HG02884 (cell line): Measurements from ENCODE around the gene FN3K.

Experiments
- ATAC-seq: cut with Tn5 transposase; IDR thresholded peaks from one replicate; pipeline ENCODE4 v1.9.1; 2021; ENCODE audit warnings: mild to moderate bottlenecking, moderate library complexity; ENCODE audit not compliant: unreplicated experiment

The FN3K gene

GRCh38 chr17:82793974-82794630 lies 58.7 kb downstream of the FN3K start:
- no peak for ATAC-seq

- ATAC-seq = no peak
These were observed 59.5 kb downstream of the FN3K start for GRCh38 chr17:82794781-82795482.

GRCh38 chr17:82795615-82796014 lies 60.2 kb downstream of the FN3K start:
- no peak for ATAC-seq

- ATAC-seq = no peak
These were observed 61.6 kb downstream of the FN3K start for GRCh38 chr17:82797061-82797460.

GRCh38 chr17:82798752-82799151 lies 63.3 kb downstream of the FN3K start:
- no peak for ATAC-seq

GRCh38 chr17:82799591-82799990 lies 64.2 kb downstream of the FN3K start:
- ATAC-seq = no peak
